ENCODE data around the gene FBXL19.
"Not testable (repeated sequence)": the region's sequence is repeated elsewhere in the genome, so short reads cannot be mapped to it uniquely, and the experiment has no call there.

The FBXL19 gene

GRCh38 chr16:30891043-30891823, 32.1 kb upstream of the FBXL19 start:
- H3K4me3 Mint-ChIP-seq, result peak overlapping the region; percentile 5
- peaks cover 44% of the 10 kb centered on the region for H3K4me1 Mint-ChIP-seq
- DNase-seq, CTCF ChIA-PET, H3K9me3 Mint-ChIP-seq, H3K27ac Mint-ChIP-seq, H3K27me3 Mint-ChIP-seq: not testable (repeated sequence)
- H3K36me3 Mint-ChIP-seq, result peaks cover 24% of the 10 kb centered on the region

- Mint-ChIP-seq H3K36me3 (peaks cover 22% of the 10 kb centered on the region), H3K4me1 (peaks cover 56% of the 10 kb centered on the region), H3K27me3 (no peaks in the 10 kb centered on the region), H3K4me3 (peak overlapping the region; percentile 87), H3K9me3 (no peaks in the 10 kb centered on the region), H3K27ac (peak overlapping the region; percentile 66)
- CTCF ChIA-PET, result interaction anchor here (0.9 to 2.1 kb wide), 4 partner anchors 9 to 48 kb away, joined by 3 to 7 read pairs (median 4); no protein-coding TSS in a partner anchor
- peak; percentile 27 for DNase-seq
These were observed 30.5 kb upstream of the FBXL19 start for GRCh38 chr16:30892670-30893416.

GRCh38 chr16:30893417-30893743, 30.0 kb upstream of the FBXL19 start:
- H3K36me3 Mint-ChIP-seq, result peaks cover 22% of the 10 kb centered on the region
- H3K27ac Mint-ChIP-seq, result peak overlapping the region; percentile 66
- peaks cover 56% of the 10 kb centered on the region for H3K4me1 Mint-ChIP-seq
- H3K9me3 Mint-ChIP-seq, result no peaks in the 10 kb centered on the region
- CTCF ChIA-PET, result interaction anchor here (2.1 kb wide), 1 partner anchor 8 kb away, joined by 7 read pairs; no protein-coding TSS in a partner anchor
- peak overlapping the region; percentile 87 for H3K4me3 Mint-ChIP-seq
- DNase-seq, result peak; percentile 61
- no peaks in the 10 kb centered on the region for H3K27me3 Mint-ChIP-seq

GRCh38 chr16:30893744-30894539, 29.4 kb upstream of the FBXL19 start, which contains the start of gene BCL7C:
TSS of gene BCL7C (minus strand) at chr16:30894077. CDS start at chr16:30893944, 133 bp downstream.
- Mint-ChIP-seq H3K27me3 (no peaks in the 10 kb centered on the region), H3K36me3 (peaks cover 17% of the 10 kb centered on the region), H3K4me1 (peaks cover 53% of the 10 kb centered on the region), H3K9me3 (no peaks in the 10 kb centered on the region), H3K4me3 (peak within 1 kb of the TSS; percentile 87), H3K27ac (peak within 1 kb of the TSS; percentile 87)
- CTCF ChIA-PET, result interaction anchor here (2.1 kb wide), 1 partner anchor 8 kb away, joined by 7 read pairs; no protein-coding TSS in a partner anchor
- DNase-seq, result peak; percentile 90

- peak overlapping the region; percentile 75 for H3K4me3 Mint-ChIP-seq
- H3K36me3 Mint-ChIP-seq, result peaks cover 13% of the 10 kb centered on the region
- H3K27ac Mint-ChIP-seq, result peak overlapping the region; percentile 87
- no peaks in the 10 kb centered on the region for H3K9me3 Mint-ChIP-seq
- H3K4me1 Mint-ChIP-seq, result peaks cover 54% of the 10 kb centered on the region
- DNase-seq, result no peak
- CTCF ChIA-PET, result interaction anchor here (4.1 kb wide), 1 partner anchor 50 kb away, joined by 14 read pairs; no protein-coding TSS in a partner anchor
- H3K27me3 Mint-ChIP-seq, result no peaks in the 10 kb centered on the region
These were observed 28.6 kb upstream of the FBXL19 start for GRCh38 chr16:30894540-30895368.

- no peak for DNase-seq
- peaks cover 8% of the 10 kb centered on the region for H3K36me3 Mint-ChIP-seq
- H3K27ac Mint-ChIP-seq, result peak overlapping the region; percentile 73
- peak overlapping the region; percentile 13 for H3K4me3 Mint-ChIP-seq
- H3K27me3 Mint-ChIP-seq, result no peaks in the 10 kb centered on the region
- CTCF ChIA-PET, result interaction anchor here (4.1 kb wide), 1 partner anchor 51 kb away, joined by 14 read pairs; no protein-coding TSS in a partner anchor
- H3K9me3 Mint-ChIP-seq, result no peaks in the 10 kb centered on the region
- peaks cover 63% of the 10 kb centered on the region for H3K4me1 Mint-ChIP-seq
These were observed 27.6 kb upstream of the FBXL19 start for GRCh38 chr16:30895627-30896260.

- Mint-ChIP-seq H3K4me1 (peaks cover 67% of the 10 kb centered on the region), H3K27me3 (no peaks in the 10 kb centered on the region)
These were observed 27.0 kb upstream of the FBXL19 start, which contains the start of gene CTF1 for GRCh38 chr16:30896261-30896888. TSS of gene CTF1 (plus strand) at chr16:30896614. CDS start at chr16:30896644, 30 bp downstream.

GRCh38 chr16:30896889-30897733, 26.3 kb upstream of the FBXL19 start:
- DNase-seq, result peak; percentile 85
- CTCF ChIA-PET, result interaction anchor here (4.1 kb wide), 1 partner anchor 52 kb away, joined by 14 read pairs; no protein-coding TSS in a partner anchor
- H3K4me1 Mint-ChIP-seq, result peaks cover 68% of the 10 kb centered on the region
- H3K36me3 Mint-ChIP-seq, result peaks cover 6% of the 10 kb centered on the region
- H3K27me3 Mint-ChIP-seq, result no peaks in the 10 kb centered on the region
- H3K4me3 Mint-ChIP-seq, result peak overlapping the region; percentile 51
- peak overlapping the region; percentile 67 for H3K27ac Mint-ChIP-seq
- H3K9me3 Mint-ChIP-seq, result no peaks in the 10 kb centered on the region

More at GRCh38 chr16:30896261-30896888, 27.0 kb upstream of the FBXL19 start, which contains the start of gene CTF1:
- Mint-ChIP-seq H3K9me3 (no peaks in the 10 kb centered on the region), H3K36me3 (peaks cover 8% of the 10 kb centered on the region), H3K4me3 (peak within 1 kb of the TSS; percentile 51), H3K27ac (peak within 1 kb of the TSS; percentile 73)
- CTCF ChIA-PET, result interaction anchor here (4.1 kb wide), 1 partner anchor 52 kb away, joined by 14 read pairs; no protein-coding TSS in a partner anchor
- peak; percentile 23 for DNase-seq

- no peaks in the 10 kb centered on the region for H3K27me3 Mint-ChIP-seq
- CTCF ChIA-PET, result interaction anchor here (4.0 kb wide), 1 partner anchor 55 kb away, joined by 88 read pairs; no protein-coding TSS in a partner anchor
- H3K36me3 Mint-ChIP-seq, result peaks cover 7% of the 10 kb centered on the region
- H3K27ac Mint-ChIP-seq, result no peak overlapping the region
- DNase-seq, result no peak
- H3K4me3 Mint-ChIP-seq, result no peak overlapping the region
- peaks cover 74% of the 10 kb centered on the region for H3K4me1 Mint-ChIP-seq
- H3K9me3 Mint-ChIP-seq, result peaks cover 2% of the 10 kb centered on the region
These were observed 23.6 kb upstream of the FBXL19 start for GRCh38 chr16:30899794-30900193.

GRCh38 chr16:30900588-30900987, 22.8 kb upstream of the FBXL19 start:
- Mint-ChIP-seq H3K9me3 (peaks cover 2% of the 10 kb centered on the region), H3K27ac (no peak overlapping the region), H3K4me1 (peaks cover 69% of the 10 kb centered on the region), H3K4me3 (no peak overlapping the region), H3K27me3 (no peaks in the 10 kb centered on the region), H3K36me3 (peaks cover 7% of the 10 kb centered on the region)
- CTCF ChIA-PET, result interaction anchor here (0.7 to 4.0 kb wide), 8 partner anchors 19 to 56 kb away, joined by 3 to 88 read pairs (median 4); no protein-coding TSS in a partner anchor
- DNase-seq, result no peak

GRCh38 chr16:30901201-30902028, 22.0 kb upstream of the FBXL19 start:
- peaks cover 7% of the 10 kb centered on the region for H3K36me3 Mint-ChIP-seq
- H3K4me1 Mint-ChIP-seq, result peaks cover 60% of the 10 kb centered on the region
- peak overlapping the region; percentile 87 for H3K27ac Mint-ChIP-seq
- peak overlapping the region; percentile 70 for H3K4me3 Mint-ChIP-seq
- H3K9me3 Mint-ChIP-seq, result peaks cover 2% of the 10 kb centered on the region
- DNase-seq, result peak; percentile 28
- H3K27me3 Mint-ChIP-seq, result no peaks in the 10 kb centered on the region
- CTCF ChIA-PET, result interaction anchor here (0.7 to 4.0 kb wide), 14 partner anchors 9 to 117 kb away, joined by 3 to 88 read pairs (median 4); partner anchors contain the start of gene BCL7C
